VCaP (cell line): Measurements from ENCODE around the gene KLK2.
A peak's percentile ranks its signal among the peaks of the same experiment; 100 is the strongest.

Experiments used
- H3K27ac ChIP-seq: fragments of 450-650 bp; 2 replicates; pipeline ENCODE4 v1.5.1; 2017
- TF ChIP-seq, protein P1 (sequence below): fragments of 450-650 bp; conservative IDR thresholded peaks from 2 replicates; pipeline ENCODE4 v1.5.1; 2017; ENCODE audit warnings: mild to moderate bottlenecking, moderate library complexity

The KLK2 gene

DNA sequence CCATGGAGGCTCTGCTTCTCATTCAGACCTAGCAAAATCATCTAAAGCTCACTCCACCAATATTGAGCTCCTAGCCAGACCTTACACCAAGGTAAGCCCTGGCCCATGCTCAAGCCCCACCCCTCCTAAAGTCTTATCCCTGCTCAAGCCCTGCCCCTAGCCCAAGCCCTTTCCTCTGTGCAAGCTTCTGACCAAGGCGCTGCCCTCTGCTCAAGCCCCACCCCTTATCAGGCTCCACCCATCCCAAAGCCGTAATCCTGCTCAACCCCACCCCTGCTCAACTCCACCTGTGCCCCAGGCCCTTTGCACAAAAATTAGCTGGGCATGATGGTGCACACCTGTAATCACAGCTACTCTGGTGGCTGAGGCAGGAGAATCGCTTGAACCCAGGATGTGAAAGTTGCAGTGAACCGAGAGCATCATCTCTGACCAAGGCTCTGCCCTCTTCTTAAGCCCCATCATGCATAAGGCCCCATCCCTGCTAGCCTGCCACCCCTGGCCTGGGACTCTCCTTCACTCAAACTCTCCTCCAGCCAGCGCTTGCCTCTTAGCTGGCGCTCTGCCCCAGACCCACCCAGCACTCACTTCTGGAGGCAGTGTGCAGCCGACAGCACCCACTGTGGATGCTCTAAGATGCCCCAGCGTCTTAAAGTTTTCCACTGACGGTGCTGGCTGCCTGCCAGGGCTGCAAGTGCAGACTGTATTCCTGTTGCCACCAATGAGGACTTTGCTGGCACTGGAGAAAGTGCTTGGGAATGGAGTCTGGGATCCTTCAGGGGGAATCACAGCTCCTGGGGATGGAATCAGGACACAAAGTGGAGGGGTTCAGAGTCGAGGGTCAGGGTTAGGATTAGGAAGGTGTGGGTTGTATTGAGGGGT, 21.5 kb downstream of the KLK2 start:
- peak overlapping the region; percentile 100; the same call in 1 of the 2 replicates for H3K27ac ChIP-seq
- TF ChIP-seq, protein P1, sequence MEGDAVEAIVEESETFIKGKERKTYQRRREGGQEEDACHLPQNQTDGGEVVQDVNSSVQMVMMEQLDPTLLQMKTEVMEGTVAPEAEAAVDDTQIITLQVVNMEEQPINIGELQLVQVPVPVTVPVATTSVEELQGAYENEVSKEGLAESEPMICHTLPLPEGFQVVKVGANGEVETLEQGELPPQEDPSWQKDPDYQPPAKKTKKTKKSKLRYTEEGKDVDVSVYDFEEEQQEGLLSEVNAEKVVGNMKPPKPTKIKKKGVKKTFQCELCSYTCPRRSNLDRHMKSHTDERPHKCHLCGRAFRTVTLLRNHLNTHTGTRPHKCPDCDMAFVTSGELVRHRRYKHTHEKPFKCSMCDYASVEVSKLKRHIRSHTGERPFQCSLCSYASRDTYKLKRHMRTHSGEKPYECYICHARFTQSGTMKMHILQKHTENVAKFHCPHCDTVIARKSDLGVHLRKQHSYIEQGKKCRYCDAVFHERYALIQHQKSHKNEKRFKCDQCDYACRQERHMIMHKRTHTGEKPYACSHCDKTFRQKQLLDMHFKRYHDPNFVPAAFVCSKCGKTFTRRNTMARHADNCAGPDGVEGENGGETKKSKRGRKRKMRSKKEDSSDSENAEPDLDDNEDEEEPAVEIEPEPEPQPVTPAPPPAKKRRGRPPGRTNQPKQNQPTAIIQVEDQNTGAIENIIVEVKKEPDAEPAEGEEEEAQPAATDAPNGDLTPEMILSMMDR, result no peak

DNA sequence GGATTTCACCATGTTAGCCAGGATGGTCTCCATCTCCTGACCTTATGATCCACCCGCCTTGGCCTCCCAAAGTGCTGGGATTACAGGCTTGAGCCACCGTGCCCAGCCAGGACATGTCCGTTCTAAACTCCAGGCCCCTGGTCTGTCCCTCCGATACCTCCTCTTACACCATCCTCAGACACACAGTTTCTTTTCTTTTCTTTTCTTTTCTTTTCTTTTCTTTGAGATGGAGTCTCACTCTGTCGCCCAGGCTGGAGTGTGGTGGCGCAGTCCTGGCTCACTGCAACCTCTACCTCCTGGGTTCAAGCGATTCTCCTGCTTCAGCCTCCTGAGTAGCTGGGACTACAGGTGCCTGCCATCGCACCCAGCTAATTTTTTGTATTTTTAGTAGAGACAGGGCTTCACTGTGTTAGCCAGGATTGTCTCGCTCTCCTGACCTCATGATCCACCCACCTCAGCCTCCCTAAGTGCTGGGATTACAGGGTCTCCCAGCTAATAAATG, 22.9 kb downstream of the KLK2 start:
- peak overlapping the region; percentile 100 for H3K27ac ChIP-seq

DNA sequence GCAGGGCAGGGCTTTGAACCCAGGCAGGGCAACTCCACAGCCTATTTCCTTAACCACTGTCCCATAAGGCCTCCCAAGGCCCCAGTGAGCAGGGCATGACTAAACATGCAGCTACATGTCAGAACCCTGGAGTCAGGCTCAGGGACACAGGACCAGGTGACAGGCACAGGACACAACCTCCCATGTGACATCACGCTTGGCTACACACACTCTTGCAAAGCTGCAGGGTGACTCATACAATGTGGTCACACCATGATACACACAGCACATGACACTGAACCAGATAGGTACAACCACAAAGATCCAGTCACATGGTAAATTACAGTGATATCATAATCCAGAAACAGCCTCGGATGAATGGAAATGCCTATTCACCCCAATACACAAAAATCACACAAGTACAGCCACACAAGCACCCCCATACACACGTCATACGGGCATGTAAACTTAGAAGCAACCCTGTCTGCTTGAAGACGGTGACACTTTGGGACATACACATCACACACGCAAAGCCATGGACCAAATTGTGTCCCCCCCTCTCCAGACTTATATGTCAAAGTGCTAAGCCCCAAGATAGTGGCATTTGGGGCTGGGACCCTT, 23.5 kb downstream of the KLK2 start:
- peak overlapping the region; percentile 100 for H3K27ac ChIP-seq
- TF ChIP-seq, protein P1, result no peak

DNA sequence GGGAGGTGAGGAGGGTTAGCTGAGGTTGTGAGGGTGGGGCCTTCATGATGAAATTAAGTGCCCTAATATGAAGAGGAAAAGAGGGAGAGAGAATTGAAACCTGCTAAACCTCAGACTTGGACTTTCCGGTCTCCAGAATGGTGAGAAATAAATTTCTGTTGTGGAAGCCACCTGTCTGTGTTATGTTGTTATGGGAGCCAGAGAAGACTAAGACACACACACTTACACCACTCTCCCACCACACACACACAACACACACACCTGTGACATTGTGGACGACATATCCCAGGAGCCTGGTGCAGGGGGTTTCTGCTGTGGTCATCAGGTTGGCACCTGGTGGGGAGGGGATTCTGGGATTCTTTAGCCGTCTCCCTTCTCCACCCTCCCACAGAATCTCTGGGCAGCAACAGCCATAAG, 24.0 kb downstream of the KLK2 start:
- TF ChIP-seq, protein P1, result no peak
- H3K27ac ChIP-seq, result peak overlapping the region; percentile 100

DNA sequence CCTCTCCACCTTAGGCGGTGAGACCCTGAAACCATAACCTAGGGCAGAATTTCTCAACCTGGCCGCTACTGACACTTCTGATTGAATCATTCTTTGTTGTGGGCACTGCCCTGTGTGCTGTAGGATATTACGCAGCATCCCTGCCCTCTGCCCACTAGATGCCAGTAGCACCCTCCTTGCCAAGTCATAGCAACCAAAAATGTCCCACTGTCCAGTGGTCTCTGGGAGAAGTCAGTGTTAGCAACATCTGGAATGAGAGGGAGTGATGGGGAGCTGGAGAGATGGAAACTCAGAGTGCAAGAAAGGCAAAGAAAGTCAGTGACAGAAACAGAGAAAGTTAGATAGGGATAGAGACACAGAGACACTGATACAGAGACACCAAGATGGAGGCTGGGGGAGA, 24.4 kb downstream of the KLK2 start:
- TF ChIP-seq, protein P1, result peak; percentile 59
- peak overlapping the region; percentile 100 for H3K27ac ChIP-seq

DNA sequence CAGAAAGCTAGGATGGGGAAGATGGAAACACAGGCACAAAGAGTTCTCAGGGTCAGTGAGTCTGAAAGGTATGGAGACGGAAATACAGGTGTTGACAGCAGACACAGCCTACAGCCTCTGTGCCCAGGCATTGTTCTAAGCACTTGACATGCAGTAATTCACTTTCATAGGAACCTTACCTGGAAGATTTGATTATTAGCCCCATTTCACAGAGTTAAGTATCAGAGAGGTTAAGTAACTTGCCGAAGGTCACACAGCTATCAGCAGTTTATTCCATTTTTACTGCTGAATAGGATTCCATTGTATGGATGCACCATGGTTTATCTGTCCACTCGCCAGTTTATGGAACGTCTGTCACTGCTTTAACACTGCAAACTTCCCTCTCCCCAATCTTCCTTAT, 24.8 kb downstream of the KLK2 start:
- peak overlapping the region; percentile 100 for H3K27ac ChIP-seq
- TF ChIP-seq, protein P1, result no peak

DNA sequence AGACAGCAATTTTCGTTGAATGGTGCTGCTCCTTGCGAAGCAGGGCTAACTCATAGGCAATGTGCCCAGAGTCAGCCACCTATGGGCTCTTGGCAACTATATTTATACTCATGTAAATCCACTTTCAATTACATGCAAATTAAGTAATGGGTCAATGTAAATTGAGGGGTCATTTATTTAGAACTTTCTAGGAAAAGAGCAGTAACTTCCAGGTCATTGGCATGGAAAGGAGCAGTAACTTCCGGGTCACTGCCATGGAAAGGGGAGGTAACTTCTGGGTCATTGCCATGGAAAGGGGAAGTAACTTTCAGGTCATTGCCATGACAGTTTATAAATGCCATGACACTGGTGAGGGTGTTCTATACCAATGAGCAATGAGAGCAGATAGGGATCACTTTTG, 26.3 kb downstream of the KLK2 start:
- H3K27ac ChIP-seq, result no peak overlapping the region
- TF ChIP-seq, protein P1, result no peak
